ENCODE data around the gene OR2A12. TPM values are rescaled to one million over a fixed set of nuclear protein-coding genes. Genes with fewer than 3 reads are reported as not detected.
"Not testable (repeated sequence)": the region's sequence is repeated elsewhere in the genome, so short reads cannot be mapped to it uniquely, and the experiment has no call there.

Gene OR2A12
- polyA plus RNA-seq, 4 donors, result 0.03 to 0.08 TPM; not detected in 2

DNA sequence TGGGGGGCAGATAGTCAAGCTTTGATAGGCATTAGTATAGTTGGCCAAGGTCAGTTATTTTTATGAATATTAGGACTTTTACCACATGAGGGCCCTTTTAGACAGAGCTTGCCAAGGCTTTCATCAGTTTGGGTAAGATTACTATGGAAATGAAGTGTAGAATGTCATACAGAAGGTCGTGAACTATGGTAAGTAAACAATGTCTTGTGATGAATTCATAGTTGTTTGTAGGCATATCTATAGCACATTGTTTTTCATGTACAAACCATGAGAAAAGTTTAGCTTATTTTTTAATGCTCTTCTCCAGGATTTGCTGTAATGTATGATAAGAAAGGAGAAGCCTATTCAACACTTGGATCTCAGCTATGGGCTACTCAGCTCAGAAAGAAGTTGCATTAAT is 27.6 kb downstream of the OR2A12 start:
- no peak for DNase-seq (ENCODE audit: low read depth in 4 of 4, low spot score in 2 of 4)

GRCh38 chr7:144118341-144118740 is 32.3 kb downstream of the OR2A12 start:
- no peak for DNase-seq (ENCODE audit: low read depth in 4 of 4, low spot score in 2 of 4)

- DNase-seq (ENCODE audit: low read depth in 4 of 4, low spot score in 2 of 4), result no peak
These were observed 36.8 kb downstream of the OR2A12 start, which contains the start of gene OR2A14 for GRCh38 chr7:144122876-144123275. Gene OR2A14, plus strand, starts transcription at chr7:144123176. Its CDS starts 5,937 bp downstream, at chr7:144129113.

- DNase-seq (ENCODE audit: low read depth in 4 of 4, low spot score in 2 of 4), result peak in 3 of 4 donors; percentile 42 to 56 (median 50)
These were observed 41.7 kb downstream of the OR2A12 start for GRCh38 chr7:144127714-144128334.

DNA sequence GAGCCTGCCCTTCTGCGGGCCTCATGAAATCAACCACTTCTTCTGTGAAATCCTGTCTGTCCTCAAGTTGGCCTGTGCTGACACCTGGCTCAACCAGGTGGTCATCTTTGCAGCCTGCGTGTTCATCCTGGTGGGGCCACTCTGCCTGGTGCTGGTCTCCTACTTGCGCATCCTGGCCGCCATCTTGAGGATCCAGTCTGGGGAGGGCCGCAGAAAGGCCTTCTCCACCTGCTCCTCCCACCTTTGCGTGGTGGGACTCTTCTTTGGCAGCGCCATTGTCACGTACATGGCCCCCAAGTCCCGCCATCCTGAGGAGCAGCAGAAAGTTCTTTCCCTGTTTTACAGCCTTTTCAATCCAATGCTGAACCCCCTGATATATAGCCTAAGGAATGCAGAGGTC is 43.5 kb downstream of the OR2A12 start:
- DNase-seq (ENCODE audit: low read depth in 4 of 4, low spot score in 2 of 4), result not testable (repeated sequence)

DNA sequence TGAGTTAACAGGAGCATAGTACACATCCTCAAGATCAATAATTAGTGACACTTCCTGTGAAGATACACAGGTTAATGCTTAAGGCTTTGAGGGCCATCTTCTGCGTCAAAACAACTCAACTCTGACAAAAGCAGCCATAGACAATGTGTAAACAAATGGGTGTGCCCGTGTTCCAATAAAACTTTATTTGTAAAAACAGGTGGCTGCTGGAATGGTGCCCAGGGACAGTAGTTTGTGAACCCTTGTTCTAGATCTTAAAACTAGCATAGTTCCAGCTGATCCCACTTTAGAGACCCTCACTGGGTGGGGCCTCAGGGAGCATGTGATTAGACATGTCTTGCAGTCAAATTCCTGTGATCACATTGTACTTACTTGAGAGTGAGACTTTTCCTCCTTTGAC is 44.7 kb downstream of the OR2A12 start:
- DNase-seq (ENCODE audit: low read depth in 4 of 4, low spot score in 2 of 4), result no peak

- no peak for DNase-seq (ENCODE audit: low read depth in 4 of 4, low spot score in 2 of 4)
These were observed 46.2 kb downstream of the OR2A12 start for GRCh38 chr7:144132262-144132661.

DNA sequence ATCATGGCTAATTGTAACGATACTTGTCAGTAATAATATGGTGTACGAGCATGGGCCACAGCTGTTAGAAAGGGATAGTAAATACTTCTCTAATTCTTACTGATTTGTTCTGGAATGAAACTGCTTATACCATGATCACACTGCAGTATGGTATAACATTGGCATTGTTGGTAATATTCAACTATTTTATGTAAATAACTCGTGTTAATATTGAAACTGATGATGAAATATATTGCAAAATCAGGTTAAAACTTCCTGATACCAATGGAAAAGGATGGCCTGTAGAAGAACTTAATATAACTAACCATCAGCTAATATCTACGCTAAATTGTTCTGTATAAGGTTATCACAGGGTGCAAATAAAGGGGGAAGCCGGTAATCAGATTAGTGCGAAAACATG is 47.2 kb downstream of the OR2A12 start:
- DNase-seq (ENCODE audit: low read depth in 4 of 4, low spot score in 2 of 4), result no peak

- no peak for DNase-seq (ENCODE audit: low read depth in 4 of 4, low spot score in 2 of 4)
These were observed 48.0 kb downstream of the OR2A12 start for GRCh38 chr7:144134116-144134515.

- DNase-seq (ENCODE audit: low read depth in 4 of 4, low spot score in 2 of 4), result no peak
These were observed 51.4 kb downstream of the OR2A12 start for GRCh38 chr7:144137501-144137900.

DNA sequence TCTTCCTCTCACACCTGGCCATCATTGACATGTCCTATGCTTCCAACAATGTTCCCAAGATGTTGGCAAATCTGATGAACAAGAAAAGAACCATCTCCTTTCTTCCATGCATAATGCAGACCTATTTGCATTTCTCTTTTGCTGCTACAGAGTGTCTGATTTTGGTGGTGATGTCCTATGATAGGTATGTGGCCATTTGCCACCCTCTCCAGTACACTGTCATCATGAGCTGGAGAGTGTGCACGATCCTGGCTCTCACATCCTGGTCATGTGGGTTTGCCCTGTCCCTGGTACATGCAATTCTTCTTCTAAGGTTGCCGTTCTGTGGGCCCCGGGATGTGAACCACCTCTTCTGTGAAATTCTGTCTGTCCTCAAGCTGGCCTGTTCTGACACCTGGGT is 56.1 kb downstream of the OR2A12 start:
- DNase-seq (ENCODE audit: low read depth in 4 of 4, low spot score in 2 of 4), result no peak

DNA sequence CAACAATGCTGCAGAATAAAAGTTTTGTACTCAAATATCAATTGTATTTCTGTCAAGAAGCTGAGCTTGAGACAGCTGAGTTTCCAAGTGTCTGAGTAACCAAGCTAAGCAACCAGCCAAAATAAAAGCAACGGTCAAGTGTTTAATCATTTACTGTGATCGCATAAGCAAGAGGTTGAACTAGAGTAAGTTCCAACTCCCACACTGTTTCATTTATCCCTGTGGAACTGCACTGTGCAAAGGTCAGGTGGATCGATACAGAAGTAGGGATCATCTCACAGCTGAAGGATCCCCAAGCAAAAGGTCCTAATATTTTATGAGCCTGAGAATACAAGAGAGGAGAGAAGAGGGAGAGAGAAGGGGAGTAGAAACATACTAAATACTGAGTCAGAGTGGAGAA is 58.3 kb downstream of the OR2A12 start:
- no peak for DNase-seq (ENCODE audit: low read depth in 4 of 4, low spot score in 2 of 4)

- DNase-seq (ENCODE audit: low read depth in 4 of 4, low spot score in 2 of 4), result no peak
These were observed 62.2 kb downstream of the OR2A12 start for GRCh38 chr7:144148224-144148827.

Other genes starting within 250 kb of the OR2A12 start
- gene TCAF1, start 184.1 kb upstream of the OR2A12 start, polyA plus RNA-seq (ENCODE audit: insufficient read length in 4 of 4), result 10 to 100 TPM; 72.9 to 85.9 (median 77.6) TPM
- not detected for gene OR2F2, start 151.0 kb upstream of the OR2A12 start, polyA plus RNA-seq (ENCODE audit: insufficient read length in 4 of 4)
- under 1 TPM; 0.04 to 0.33 (median 0.12) TPM for gene OR2F1, start 131.4 kb upstream of the OR2A12 start, polyA plus RNA-seq (ENCODE audit: insufficient read length in 4 of 4)
- under 1 TPM in 2 of 4 donors, not detected in 2; 0.03 to 0.05 TPM for gene OR6B1, start 86.0 kb upstream of the OR2A12 start, polyA plus RNA-seq (ENCODE audit: insufficient read length in 4 of 4)
- under 1 TPM in 2 of 4 donors, not detected in 2; 0.02 to 0.35 TPM for gene OR2A5, start 37.3 kb upstream of the OR2A12 start, polyA plus RNA-seq (ENCODE audit: insufficient read length in 4 of 4)
- gene OR2A25, start 16.5 kb upstream of the OR2A12 start, polyA plus RNA-seq (ENCODE audit: insufficient read length in 4 of 4), result under 1 TPM in 1 of 4 donors, not detected in 3; 0.13 TPM
- gene OR2A2, start 23.3 kb downstream of the OR2A12 start, polyA plus RNA-seq (ENCODE audit: insufficient read length in 4 of 4), result under 1 TPM in 1 of 4 donors, not detected in 3; 0.09 TPM
- under 1 TPM in 1 of 4 donors, not detected in 3; 0.05 TPM for gene OR2A14, start 36.9 kb downstream of the OR2A12 start, polyA plus RNA-seq (ENCODE audit: insufficient read length in 4 of 4)
- gene CTAGE4, start 97.2 kb downstream of the OR2A12 start, polyA plus RNA-seq (ENCODE audit: insufficient read length in 4 of 4), result 10 to 100 TPM in 1 of 4 donors, 1 to 10 TPM in 3; 3.5 to 20.1 (median 5.7) TPM
- gene ARHGEF35, start 109.6 kb downstream of the OR2A12 start, polyA plus RNA-seq (ENCODE audit: insufficient read length in 4 of 4), result 10 to 100 TPM; 18.7 to 27.6 (median 22.4) TPM
- gene OR2A42, start 153.3 kb downstream of the OR2A12 start, polyA plus RNA-seq (ENCODE audit: insufficient read length in 4 of 4), result 1 to 10 TPM in 2 of 4 donors, under 1 TPM in 2; 0.43 to 4.1 (median 2.0) TPM
- 10 to 100 TPM in 2 of 4 donors, 1 to 10 TPM in 2; 4.3 to 27.2 (median 11.3) TPM for gene OR2A7, start 178.5 kb downstream of the OR2A12 start, polyA plus RNA-seq (ENCODE audit: insufficient read length in 4 of 4)
- 1 to 10 TPM; 4.0 to 8.9 (median 5.3) TPM for gene CTAGE8, start 183.0 kb downstream of the OR2A12 start, polyA plus RNA-seq (ENCODE audit: insufficient read length in 4 of 4)
- gene OR2A1, start 226.1 kb downstream of the OR2A12 start, polyA plus RNA-seq (ENCODE audit: insufficient read length in 4 of 4), result 1 to 10 TPM in 3 of 4 donors, under 1 TPM in 1; 0.68 to 1.9 (median 1.1) TPM